Stomach (tissue), 9 donors: ENCODE results near the gene FBXL20. TPM values are rescaled to one million over a fixed set of nuclear protein-coding genes. Genes with fewer than 3 reads are reported as not detected.
"Not testable (repeated sequence)": the region's sequence is repeated elsewhere in the genome, so short reads cannot be mapped to it uniquely, and the experiment has no call there.

ENCODE experiments used
- DNase-seq, 2 donors: peaks; one replicate each; pipeline versions ENCODE4 v3.0.0 to v3.0.0-alpha.2; 2013 to 2019
- H3K27ac ChIP-seq, 5 donors: fragments of 200-600 bp in 4 of 5; sonication (generic) in 4 of 5; one replicate each; pipeline ENCODE4 v1.5.1; 2013 to 2019; ENCODE audit warnings: mild to moderate bottlenecking in 1 of 5, moderate library complexity in 1 of 5
- H3K27me3 ChIP-seq, 3 donors: fragments of 200-600 bp; sonication (generic); one replicate each; pipeline ENCODE4 v1.5.1; 2017 to 2019; ENCODE audit warnings: mixed run types in 1 of 3
- H3K36me3 ChIP-seq, 4 donors: fragments of 200-600 bp; sonication (generic); 1 replicate in 3 of 4; 2 replicates in 1 of 4; pipeline ENCODE4 v1.5.1; 2016 to 2019
- H3K4me1 ChIP-seq, 4 donors: fragments of 200-600 bp; sonication (generic); one replicate each; pipeline ENCODE4 v1.5.1; 2016 to 2019
- H3K4me3 ChIP-seq, 4 donors: fragments of 200-600 bp; sonication (generic) in 3 of 4; one replicate each; pipeline ENCODE4 v1.5.1; 2016 to 2019; ENCODE audit warnings: mild to moderate bottlenecking in 1 of 4
- H3K9me3 ChIP-seq, 4 donors: fragments of 200-600 bp; sonication (generic); one replicate each; pipeline ENCODE4 v1.5.1; 2016 to 2019
- CTCF ChIP-seq, 7 experiments: fragments of 450-650 bp in 4 of 7; fragments of 200-600 bp in 3 of 7; sonication (generic) in 3 of 7; IDR thresholded peaks; one replicate each; pipeline ENCODE4 v1.5.1; 2016 to 2019; ENCODE audit warnings: antibody characterized with exemption in 7 of 7, control low read depth in 2 of 7, mild to moderate bottlenecking in 1 of 7
- EP300 ChIP-seq: sonication (generic); formaldehyde crosslinking; IDR thresholded peaks from one replicate; pipeline ENCODE4 v1.6.1; 2017; ENCODE audit warnings: antibody characterized with exemption
- POLR2A ChIP-seq, 4 donors: fragments of 450-650 bp; IDR thresholded peaks; one replicate each; pipeline ENCODE4 v1.6.1; 2016; ENCODE audit warnings: antibody characterized with exemption in 4 of 4, control low read depth in 2 of 4, mild to moderate bottlenecking in 1 of 4, moderate library complexity in 1 of 4
- POLR2AphosphoS5 ChIP-seq, 3 donors: sonication (generic); formaldehyde crosslinking; IDR thresholded peaks; one replicate each; pipeline ENCODE4 v1.6.1; 2016; ENCODE audit warnings: antibody characterized with exemption in 3 of 3
- WGBS, 5 donors: extraction: QIAGEN DNeasy Blood & Tissue Kit in 3 of 5; methylation state at CpG; one replicate each; pipeline versions ENCODE4 v1.1.5 to v1.1.7; 2013 to 2018; 5-methylcytosine and 5-hydroxymethylcytosine counted together
- intact Hi-C: fragments of 100-400 bp; cut with DNase I; formaldehyde crosslinking; loops from one replicate; pipeline ENCODE4 v1.15.1; 2023; ENCODE audit warnings: low total_unique reads
- polyA plus RNA-seq, 3 donors: library from polyadenylated mRNA; stranded (reverse); fragments of 200-250 nt; gene quantifications; one replicate each; pipeline ENCODE4 v1.2.3, GENCODE V29; 2013
- total RNA-seq, 5 donors: library from RNA; depleted of rRNA; stranded (reverse); fragments of >200 nt; gene quantifications; one replicate each; pipeline versions ENCODE4 v1.1.0 to v1.2.3, GENCODE V29; 2014 to 2016
- donor health status: healthy with polysubstance abuse.
- donor health status: Bipolar disorder and iron deficiency.
- donor health status: healthy.

The FBXL20 gene
- total and polyA plus RNA-seq, 8 donors: 1.5 to 18.4 (median 8.0) TPM

- TF ChIP-seq CTCF (IDR thresholded peaks at IDR 0.05) (no peak), POLR2AphosphoS5 (IDR thresholded peaks at IDR 0.05) (no peak), POLR2A (IDR thresholded peaks at IDR 0.05) (no peak), EP300 (no peak)
- Histone ChIP-seq H3K27ac (no peak overlapping the region), H3K27me3 (no peaks in the 10 kb centered on the region), H3K9me3 (no peaks in the 10 kb centered on the region), H3K4me1 (no peaks in the 10 kb centered on the region), H3K4me3 (no peak overlapping the region), H3K36me3 (peaks cover 77 to 100% (median 100%) of the 10 kb centered on the region in 4 donors)
- no peak for DNase-seq
- intact Hi-C loops: no loop called here
Measured at GRCh38 chr17:39443326-39443725, 41.9 kb upstream of the FBXL20 start.

GRCh38 chr17:39439868-39440267, 38.4 kb upstream of the FBXL20 start:
- H3K27ac ChIP-seq, H3K4me3 ChIP-seq, H3K4me1 ChIP-seq, H3K9me3 ChIP-seq, DNase-seq, H3K27me3 ChIP-seq, intact Hi-C loops: not testable (repeated sequence)
- WGBS, 5 donors: 97 to 100% (median 99%) methylated on average over 2 of the region's 2 CpGs
- peaks cover 81 to 100% (median 100%) of the 10 kb centered on the region in 4 donors for H3K36me3 ChIP-seq

GRCh38 chr17:39429600-39429999, 28.2 kb upstream of the FBXL20 start:
- Histone ChIP-seq H3K27me3 (no peaks in the 10 kb centered on the region), H3K4me1 (no peaks in the 10 kb centered on the region), H3K4me3 (no peak overlapping the region), H3K36me3 (peaks cover 77 to 100% (median 100%) of the 10 kb centered on the region in 4 donors), H3K27ac (no peak overlapping the region), H3K9me3 (no peaks in the 10 kb centered on the region)
- no peak for DNase-seq
- TF ChIP-seq POLR2A (IDR thresholded peaks at IDR 0.05) (no peak), EP300 (no peak), POLR2AphosphoS5 (IDR thresholded peaks at IDR 0.05) (no peak), CTCF (IDR thresholded peaks at IDR 0.05) (no peak)
- intact Hi-C loops: no loop called here
- WGBS, 5 donors: 94 to 99% (median 97%) methylated on average over 4 of the region's 4 CpGs

- H3K27ac ChIP-seq: no peak overlapping the region
- no peak overlapping the region for H3K4me3 ChIP-seq
- no peaks in the 10 kb centered on the region for H3K4me1 ChIP-seq
- no peak for DNase-seq
- H3K27me3 ChIP-seq: no peaks in the 10 kb centered on the region
- intact Hi-C loops: no loop called here
- WGBS, 5 donors: 86 to 100% (median 92%) methylated on average over 1 of the region's 1 CpG
- no peaks in the 10 kb centered on the region for H3K9me3 ChIP-seq
- H3K36me3 ChIP-seq: peaks cover 65 to 100% (median 99%) of the 10 kb centered on the region in 4 donors
- TF ChIP-seq EP300 (no peak), CTCF (IDR thresholded peaks at IDR 0.05) (no peak), POLR2AphosphoS5 (IDR thresholded peaks at IDR 0.05) (no peak), POLR2A (IDR thresholded peaks at IDR 0.05) (no peak)
Measured at GRCh38 chr17:39416141-39416540, 14.7 kb upstream of the FBXL20 start.

GRCh38 chr17:39410279-39410678, 8.9 kb upstream of the FBXL20 start:
- H3K36me3 ChIP-seq: peaks cover 57 to 100% (median 98%) of the 10 kb centered on the region in 4 donors
- TF ChIP-seq POLR2A (IDR thresholded peaks at IDR 0.05): no peak
- TF ChIP-seq EP300: no peak
- TF ChIP-seq CTCF (IDR thresholded peaks at IDR 0.05): no peak
- TF ChIP-seq POLR2AphosphoS5 (IDR thresholded peaks at IDR 0.05): no peak
- H3K27ac ChIP-seq: no peak overlapping the region
- H3K27me3 ChIP-seq: no peaks in the 10 kb centered on the region
- H3K4me3 ChIP-seq: no peak overlapping the region
- intact Hi-C loops: no loop called here
- no peaks in the 10 kb centered on the region for H3K9me3 ChIP-seq
- no peak for DNase-seq
- WGBS, 5 donors: 90 to 98% (median 95%) methylated on average over 12 to 13 of the region's 13 CpGs
- H3K4me1 ChIP-seq: no peaks in the 10 kb centered on the region
